GM21447 (cell line): Measurements from ENCODE around the gene DBX1.

Experiments used
- ATAC-seq: cut with Tn5 transposase; IDR thresholded peaks from one replicate; pipeline ENCODE4 v1.9.1; 2021; ENCODE audit not compliant: unreplicated experiment

DBX1 gene

GRCh38 chr11:20126724-20127123 lies 33.6 kb downstream of the DBX1 start:
- no peak for ATAC-seq

DNA sequence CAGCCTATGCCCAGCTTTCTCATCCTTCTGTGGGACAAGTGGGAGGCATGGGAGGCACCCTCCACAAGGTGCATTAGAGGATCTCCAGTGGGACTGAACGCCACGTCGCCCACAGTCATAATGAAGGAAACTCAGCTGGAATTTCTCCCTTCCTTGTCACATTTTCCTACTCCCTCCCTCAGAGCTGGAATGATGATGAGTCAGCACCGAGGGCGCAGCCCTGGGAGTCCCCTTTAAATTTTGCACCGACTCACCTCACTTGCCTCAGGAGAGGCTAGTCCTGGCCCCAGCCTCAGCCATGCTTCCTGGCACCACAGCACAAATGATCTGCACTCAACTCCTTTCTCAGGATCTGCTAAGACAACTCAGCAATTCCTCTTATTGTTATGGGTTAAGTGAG lies 34.3 kb downstream of the DBX1 start:
- no peak for ATAC-seq

DNA sequence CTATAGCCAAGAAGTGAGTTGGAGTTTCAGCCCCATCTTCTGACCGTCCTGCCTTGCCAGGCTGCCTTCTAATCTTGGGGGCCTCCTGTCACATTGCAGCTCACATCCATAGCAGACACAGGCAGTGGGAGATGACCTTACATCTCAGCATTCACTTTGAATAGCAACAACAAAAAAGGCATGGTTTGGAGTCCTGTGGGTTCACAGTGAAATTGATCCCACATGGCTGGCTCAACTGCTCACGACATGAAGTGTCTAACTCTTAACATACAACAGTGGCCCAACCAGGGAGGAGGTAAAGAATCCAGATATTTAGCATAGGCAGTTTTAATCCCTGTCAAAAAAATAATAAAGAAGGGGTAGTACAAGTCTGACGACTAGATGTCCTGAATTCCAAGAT lies 38.1 kb downstream of the DBX1 start:
- ATAC-seq, result no peak

- no peak for ATAC-seq
Measured at GRCh38 chr11:20120134-20120925, 39.9 kb downstream of the DBX1 start.

DNA sequence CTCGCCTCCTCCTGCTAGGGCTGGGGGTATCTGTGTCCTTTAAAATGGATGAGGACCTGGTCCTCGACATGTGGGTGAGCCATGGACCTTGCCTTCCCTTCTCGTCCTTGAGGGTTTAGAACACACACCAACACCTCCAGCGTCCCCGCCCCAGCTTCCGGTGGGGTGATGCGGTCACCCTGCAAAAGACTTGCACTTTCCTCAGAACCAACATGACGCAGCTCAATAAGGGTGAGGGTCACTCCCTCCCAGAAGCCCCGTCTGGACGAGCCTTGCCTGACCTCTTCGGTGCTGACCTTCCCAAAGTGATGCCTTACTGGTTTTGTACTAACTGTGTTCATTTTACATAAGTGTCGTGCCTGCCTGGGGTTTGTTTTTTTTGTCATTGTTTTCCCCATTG lies 41.0 kb downstream of the DBX1 start:
- ATAC-seq, result no peak

DNA sequence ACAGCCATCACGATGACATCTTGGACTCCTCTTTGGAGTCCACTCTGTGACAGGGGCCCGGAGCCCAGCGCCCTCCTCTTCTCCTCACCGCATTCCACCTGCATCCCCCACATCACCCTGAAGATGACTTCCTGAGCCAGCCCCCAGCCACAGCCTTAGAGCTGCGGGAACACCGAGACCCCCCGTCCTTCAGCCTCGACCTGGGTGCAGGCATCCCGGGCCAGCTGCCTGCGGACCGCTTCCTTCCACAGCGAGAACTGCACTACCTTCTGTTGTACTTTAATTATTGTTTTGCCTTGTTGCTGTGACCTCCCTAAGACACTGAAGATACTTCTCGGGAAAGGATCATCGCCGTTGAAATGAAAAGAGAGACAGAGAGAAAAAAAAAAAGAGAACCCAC lies 42.1 kb downstream of the DBX1 start:
- ATAC-seq, result no peak

DNA sequence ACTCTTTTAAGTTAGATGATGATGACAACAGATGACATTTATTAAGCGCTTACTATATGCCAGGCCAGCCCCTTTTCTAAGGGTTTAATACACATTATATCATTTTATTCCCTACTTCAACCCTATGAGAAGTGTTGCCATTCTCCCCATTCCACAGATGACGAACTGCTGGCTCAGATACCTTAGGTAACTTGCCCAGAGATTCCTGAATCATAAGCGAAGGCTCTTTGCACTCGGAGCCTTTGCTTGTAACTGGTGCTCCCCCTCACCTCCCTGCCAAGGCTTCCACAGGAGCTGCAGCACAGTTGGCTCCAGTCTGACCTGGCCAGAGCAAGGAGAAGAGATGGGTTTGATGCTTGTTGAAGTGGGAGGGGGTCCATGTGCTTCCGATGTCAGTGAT lies 43.0 kb downstream of the DBX1 start:
- no peak for ATAC-seq

DNA sequence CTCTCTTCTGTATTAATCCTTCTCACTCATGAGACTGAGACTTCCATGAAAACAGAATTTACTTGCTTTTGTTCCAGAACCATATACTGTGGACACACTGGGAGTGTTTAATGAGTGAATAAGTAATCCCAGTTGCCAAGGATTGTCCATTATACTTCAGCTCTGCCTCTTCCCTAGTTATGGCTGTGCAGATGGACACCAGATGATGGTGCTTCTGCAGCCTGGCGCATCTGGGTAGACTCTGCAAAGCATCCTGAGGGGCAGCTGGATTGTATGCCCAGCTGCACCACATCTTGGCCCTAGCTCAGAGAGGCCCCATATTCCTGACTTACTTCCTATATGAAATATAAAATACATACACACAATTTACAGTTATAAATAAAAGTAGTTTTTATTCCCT lies 43.5 kb downstream of the DBX1 start:
- ATAC-seq, result no peak

- ATAC-seq, result no peak
Measured at GRCh38 chr11:20114588-20114987, 45.7 kb downstream of the DBX1 start.

DNA sequence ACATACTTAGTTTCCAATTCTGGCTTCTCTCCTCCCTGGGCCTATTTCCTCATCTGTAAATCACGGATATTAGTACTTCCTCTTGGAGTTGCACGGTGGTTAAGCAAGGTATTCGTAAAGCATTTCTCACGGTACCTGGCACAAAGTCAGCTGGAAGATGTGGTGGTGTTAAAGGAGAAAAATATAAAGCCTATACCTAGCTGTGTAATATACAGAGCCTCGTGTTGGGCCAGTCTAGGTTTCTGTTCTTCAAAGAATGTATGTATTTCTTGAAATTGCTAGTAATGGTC lies 47.2 kb downstream of the DBX1 start:
- ATAC-seq, result no peak

GRCh38 chr11:20112291-20113148 lies 47.8 kb downstream of the DBX1 start:
- no peak for ATAC-seq

GRCh38 chr11:20111871-20112270 lies 48.4 kb downstream of the DBX1 start:
- no peak for ATAC-seq

GRCh38 chr11:20110908-20111669 lies 49.2 kb downstream of the DBX1 start:
- peak; percentile 87 for ATAC-seq

DNA sequence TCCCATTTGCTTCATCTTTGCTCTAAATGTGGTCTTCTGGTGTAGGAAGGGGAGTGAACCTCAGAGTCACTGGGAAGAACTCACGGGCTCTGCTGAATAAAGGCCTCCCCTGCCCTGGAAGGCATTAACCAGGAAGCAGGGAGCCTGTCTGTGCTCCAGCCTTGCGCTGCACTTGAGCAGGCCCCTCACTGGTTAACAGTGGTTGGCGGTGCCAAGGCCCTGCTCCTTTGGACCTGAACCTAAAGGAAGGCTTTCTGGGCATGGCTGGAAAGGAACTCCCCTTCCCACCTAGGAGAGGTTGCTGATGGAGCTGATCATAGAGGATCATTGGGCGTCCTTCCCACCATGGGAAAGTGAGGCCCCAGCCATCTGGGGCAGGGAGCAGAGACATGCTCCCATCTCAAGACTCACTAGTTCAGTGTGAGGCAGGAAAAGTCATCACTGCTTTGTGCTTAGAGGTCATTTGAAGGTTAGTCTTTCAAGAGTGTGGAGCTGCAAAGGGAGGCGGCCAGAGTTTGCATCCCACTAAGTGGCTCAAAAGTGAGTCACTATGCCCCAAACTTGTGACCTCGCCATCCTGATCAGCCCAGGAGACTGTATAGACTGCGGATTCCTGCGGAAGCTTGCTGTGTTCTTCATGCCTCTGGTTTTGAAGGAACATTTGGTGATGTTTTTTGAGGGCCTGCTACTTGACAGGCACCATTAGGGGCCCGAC lies 50.4 kb downstream of the DBX1 start:
- ATAC-seq, result no peak
